ENCODE data around the gene PMFBP1.

The PMFBP1 gene, protein sequence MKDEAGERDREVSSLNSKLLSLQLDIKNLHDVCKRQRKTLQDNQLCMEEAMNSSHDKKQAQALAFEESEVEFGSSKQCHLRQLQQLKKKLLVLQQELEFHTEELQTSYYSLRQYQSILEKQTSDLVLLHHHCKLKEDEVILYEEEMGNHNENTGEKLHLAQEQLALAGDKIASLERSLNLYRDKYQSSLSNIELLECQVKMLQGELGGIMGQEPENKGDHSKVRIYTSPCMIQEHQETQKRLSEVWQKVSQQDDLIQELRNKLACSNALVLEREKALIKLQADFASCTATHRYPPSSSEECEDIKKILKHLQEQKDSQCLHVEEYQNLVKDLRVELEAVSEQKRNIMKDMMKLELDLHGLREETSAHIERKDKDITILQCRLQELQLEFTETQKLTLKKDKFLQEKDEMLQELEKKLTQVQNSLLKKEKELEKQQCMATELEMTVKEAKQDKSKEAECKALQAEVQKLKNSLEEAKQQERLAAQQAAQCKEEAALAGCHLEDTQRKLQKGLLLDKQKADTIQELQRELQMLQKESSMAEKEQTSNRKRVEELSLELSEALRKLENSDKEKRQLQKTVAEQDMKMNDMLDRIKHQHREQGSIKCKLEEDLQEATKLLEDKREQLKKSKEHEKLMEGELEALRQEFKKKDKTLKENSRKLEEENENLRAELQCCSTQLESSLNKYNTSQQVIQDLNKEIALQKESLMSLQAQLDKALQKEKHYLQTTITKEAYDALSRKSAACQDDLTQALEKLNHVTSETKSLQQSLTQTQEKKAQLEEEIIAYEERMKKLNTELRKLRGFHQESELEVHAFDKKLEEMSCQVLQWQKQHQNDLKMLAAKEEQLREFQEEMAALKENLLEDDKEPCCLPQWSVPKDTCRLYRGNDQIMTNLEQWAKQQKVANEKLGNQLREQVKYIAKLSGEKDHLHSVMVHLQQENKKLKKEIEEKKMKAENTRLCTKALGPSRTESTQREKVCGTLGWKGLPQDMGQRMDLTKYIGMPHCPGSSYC
- total RNA-seq: 1.7 to 1.9 reads per million in 2 donors

DNA sequence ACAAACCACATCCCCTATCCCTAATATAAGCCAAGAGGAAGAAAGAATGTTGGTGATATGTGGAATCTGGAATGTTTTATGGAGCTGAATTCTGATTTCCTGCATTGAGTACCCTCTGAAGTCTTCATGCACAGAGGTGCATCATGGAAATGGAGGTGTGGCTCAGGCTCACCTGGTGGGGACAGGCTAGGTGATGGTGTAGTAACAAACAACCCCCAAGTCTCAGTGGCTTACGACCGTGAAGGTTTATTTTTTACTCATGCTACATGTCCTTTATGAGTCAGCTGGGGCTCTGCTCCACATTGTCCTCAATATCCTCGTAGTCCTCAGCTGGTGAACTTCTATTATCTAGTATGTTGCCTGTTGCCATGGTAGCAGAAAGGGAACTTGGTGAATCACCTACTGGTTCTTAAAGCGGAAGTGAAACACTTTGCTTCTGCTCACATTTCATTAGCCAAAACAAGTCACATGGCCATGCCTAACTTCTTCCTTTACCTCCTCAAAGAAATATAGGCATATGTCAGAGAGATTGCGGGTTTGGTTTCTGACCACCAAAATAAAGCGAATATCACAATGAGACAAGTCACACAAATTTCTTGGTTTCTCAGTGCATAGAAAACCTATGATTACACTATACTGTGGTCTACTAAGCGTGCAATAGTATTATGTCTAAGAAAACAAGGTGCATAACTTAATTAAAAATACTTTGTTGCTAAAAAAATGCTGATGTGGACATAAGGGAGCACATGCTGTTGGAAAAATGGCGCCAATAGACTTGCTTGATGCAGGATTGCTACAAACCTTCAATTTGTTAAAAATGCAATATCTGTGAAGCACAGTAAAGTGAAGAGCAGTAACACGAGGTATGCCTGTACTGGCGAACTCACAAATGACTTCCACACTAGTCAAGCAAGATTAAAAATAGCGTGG lies at the start of gene PMFBP1:
Gene PMFBP1 (minus strand): TSS at position 51 of the 930 bp plus-strand sequence. CDS start 947 bp downstream, outside the sequence.
- peak in 1 of 5 experiments; percentile 52 for DNase-seq

DNA sequence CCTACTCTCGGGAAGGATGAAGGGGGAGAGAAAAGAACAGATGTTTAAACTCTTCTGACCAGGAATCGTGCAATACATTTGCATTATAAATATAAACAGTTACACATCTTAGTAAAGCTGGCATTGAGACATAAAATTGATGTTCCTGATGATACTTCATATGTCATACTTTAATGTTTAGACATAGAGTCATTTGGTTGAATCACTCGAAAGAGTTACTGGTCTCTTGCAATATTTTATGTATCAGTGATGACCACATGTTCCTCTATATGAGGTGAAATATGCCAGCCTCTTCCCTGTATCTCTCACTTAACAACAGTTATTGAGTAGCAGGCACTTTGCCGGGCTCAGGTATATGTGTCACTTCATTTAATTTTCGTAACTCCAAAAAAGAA lies 49.7 kb upstream of the PMFBP1 start:
- DNase-seq: no peak

DNA sequence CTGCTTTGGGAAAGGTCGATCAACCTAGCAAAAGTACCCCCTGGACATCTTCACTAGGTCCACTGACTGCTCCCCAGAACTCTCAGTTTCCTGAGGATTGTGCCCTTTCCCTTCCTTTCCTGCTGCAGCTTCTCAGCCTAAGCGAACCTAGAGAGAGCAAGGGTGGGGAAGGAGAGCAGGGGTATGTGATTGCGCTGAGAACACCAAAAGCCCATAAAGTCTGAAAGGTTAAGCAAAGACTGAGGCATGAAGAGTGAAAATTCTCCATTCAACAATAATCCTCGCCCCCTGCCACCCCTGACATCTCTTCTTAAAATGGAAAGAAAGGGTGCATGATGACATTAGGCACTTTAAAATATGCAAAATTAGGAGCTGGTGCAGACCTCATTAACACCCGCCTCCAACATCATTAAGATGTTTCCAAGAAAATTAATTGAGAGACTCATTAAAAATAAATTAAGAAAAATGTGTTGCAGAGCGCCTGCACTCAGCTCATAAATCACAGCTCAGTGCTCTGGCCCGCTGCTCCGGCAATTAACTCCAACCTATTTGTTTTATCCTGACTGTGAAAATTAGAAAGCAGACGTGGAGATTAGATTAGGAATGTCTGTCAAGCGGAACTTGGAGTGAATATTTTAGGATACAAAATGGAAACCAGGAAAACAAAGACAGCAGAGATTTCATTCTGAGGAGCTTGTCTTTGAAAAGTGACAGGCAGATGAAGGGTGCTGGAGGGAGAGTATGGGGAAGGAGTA lies 49.1 kb upstream of the PMFBP1 start:
- DNase-seq: no peak

DNA sequence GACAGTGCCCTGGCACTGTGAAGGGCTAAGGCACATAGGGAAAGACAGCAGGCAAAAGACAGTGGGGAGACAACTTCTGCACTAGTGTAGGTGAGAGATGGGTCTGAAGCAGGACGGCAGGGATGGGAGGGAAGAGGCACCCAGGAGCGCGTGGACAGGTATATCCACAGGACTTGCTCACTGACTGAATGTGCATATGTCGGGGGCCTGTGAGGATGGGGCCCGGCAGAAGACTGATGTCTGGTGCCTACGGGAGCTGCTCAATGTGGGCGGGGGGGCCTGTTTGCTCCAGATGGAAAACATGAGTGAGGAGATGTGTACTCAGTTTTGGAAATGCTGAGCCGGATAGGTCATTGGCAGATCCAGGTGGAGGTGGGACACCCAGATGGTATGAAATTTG lies 47.3 kb upstream of the PMFBP1 start:
- no peak for DNase-seq

DNA sequence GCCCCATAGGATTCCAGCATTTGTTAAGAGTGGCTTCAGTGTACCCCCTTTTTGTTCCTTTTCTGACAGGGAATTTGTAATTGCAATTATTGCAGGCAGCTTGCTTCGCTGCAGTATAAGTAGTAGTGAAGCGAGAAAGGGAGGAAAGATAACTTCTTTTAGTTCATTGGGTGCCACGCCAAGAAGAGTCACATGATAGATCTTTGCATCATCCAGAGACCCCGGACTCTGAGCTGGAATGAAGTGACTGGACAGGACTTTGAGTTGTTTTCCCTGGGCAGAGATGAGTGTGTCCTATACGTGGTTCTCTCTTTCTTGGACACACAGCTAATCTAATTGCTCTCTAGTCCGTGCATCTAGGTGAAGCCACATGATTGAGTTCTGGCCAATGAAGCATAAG lies 44.8 kb upstream of the PMFBP1 start:
- no peak for DNase-seq

DNA sequence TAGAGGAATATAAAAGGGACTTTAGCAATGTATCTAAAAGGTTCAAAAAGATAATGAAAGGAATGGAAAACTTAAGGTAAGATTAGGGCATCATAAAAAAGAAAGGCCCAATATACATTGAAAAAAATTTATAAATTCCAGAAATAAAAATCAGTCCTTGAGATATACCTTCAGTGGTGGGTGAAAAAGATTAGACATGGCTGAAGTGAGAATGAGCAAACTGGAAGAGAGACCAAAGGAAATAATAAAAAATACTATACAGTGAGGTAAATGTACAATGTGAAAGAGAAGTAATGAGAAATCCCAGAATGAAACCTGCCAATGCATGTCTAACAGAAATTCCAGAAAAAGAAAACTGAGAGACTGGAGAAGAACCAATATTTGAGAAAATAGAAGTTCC lies 42.9 kb upstream of the PMFBP1 start:
- no peak for DNase-seq

DNA sequence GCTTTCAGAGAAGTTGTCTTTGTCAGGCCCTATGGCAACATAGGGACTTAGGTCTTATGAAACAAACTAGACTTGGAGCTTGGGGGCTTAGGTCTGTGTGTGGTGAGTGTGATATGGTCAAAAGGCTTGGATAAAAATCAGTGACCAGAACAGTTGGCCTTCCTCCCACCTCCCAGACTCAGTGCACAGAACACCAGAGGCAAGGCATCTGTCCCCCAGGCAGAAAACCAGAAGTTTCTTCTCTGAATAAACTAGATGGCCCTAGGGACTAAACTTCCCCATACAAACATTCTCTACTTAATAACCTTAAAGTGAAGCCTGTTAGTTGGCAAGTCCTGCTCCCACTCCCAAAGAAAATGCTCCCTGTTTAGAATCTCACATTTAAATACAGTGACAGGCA lies 39.2 kb upstream of the PMFBP1 start:
- no peak for DNase-seq

DNA sequence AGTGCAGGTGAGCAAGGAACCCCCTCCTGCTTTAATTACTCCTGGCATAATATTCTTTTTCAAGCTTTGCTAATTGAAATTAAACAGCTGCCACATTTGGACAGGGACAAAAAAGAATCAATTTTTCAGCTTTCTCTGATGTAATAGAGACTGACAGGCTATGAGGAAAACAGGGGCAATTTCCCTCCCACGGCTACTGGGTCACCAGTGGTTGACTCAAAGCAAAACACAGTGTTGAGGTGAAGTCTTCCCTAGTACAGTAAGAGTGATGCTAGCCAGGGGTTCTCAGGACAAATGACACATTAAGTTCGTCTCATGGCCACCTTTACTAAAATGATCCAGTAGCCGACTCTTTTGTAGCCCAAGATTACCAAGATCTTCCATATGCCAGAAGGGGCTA lies 38.6 kb upstream of the PMFBP1 start:
- no peak for DNase-seq

DNA sequence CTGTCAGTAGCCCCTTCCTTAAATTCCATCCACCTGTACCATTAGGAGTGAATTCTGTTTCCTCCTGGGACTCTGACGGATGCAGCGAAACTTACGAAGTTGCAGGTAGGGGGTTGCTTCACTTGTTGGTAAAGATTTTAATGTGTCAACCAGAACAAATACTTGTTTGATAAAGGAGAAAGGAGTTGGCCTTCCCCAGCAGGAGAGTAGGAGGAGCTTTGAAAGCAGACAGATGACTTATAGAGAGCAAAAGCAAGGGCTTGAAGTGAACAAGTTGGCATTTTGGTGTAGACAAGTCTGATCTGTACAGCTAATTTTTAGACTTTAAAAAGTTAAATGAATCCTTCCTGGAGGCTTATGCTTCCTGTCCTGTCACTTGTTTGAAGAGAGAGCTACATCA lies 38.1 kb upstream of the PMFBP1 start:
- DNase-seq: no peak

DNA sequence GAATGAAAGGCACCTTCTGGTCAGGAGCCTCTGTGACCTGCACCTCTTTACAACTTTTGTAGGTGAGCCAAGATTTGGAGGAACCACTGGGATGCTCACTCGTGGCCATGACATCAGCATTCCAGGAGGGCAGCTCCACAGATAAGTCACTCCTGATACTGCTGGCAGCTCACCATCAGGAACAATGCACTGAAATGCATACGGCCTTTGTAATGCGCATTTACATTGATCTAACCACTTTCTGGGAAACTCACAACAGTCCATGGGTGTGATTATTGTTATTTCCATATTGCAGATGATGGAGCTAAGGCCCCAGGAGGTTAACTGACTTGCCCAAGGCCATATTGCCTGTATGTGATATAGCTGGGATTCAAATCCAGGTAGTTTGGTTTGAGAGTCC lies 34.3 kb upstream of the PMFBP1 start:
- DNase-seq: no peak

DNA sequence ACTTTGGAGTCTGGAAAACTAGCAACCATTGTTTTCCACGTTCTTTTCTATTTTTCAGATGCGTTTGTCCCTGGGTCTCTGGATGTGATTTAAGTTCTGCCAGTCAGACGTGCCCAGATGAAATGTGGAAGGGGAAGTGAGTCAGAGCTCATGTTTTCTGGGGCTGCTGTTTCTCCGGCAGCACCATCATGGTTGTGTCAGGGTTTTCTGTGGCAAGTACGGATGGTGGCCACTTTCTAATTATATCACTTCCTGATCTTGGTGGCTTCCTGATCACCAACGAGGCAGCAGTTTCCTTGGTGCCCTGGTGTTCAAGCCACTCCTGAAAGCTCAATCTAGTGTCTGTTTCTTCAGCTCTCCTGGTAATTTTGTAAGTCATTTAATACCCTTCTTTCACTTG lies 31.4 kb upstream of the PMFBP1 start:
- DNase-seq: peak in 1 of 5 experiments; percentile 65

DNA sequence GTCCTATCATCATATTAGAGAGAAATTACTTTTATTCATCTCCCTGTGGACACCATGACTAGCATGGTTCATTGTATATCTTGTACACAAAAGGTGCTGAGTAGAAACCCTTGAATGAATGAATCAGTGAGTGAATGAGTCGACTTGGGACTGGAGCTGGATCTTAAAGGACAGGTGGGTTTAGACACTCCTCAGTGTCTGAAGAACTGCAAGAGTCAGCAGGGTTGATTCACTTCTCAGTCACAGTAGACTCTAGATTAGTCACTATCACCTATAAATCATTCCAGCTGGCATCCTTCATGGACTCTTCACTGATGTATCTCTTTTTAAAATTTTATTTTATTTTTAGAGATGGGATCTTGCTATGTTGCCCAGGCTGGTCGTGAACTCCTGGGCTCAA lies 30.1 kb upstream of the PMFBP1 start:
- no peak for DNase-seq

DNA sequence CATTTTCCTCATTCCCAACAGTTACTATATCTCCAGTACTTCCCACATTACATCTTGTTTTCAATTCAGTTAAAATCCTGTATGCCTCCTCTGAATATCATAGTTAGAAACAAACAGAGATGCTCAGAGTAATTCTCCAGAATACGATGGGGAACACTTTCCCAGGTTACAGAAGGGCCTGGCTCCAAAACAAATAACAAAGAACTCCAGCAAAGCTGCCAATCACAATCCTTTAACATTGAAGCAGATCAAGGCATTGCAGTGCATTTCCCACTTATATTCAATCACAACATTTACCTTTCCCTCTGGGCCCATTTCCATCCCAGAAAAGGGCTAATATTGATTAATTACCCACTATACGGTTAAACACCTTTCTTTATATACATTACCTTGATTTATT lies 29.4 kb upstream of the PMFBP1 start:
- no peak for DNase-seq

DNA sequence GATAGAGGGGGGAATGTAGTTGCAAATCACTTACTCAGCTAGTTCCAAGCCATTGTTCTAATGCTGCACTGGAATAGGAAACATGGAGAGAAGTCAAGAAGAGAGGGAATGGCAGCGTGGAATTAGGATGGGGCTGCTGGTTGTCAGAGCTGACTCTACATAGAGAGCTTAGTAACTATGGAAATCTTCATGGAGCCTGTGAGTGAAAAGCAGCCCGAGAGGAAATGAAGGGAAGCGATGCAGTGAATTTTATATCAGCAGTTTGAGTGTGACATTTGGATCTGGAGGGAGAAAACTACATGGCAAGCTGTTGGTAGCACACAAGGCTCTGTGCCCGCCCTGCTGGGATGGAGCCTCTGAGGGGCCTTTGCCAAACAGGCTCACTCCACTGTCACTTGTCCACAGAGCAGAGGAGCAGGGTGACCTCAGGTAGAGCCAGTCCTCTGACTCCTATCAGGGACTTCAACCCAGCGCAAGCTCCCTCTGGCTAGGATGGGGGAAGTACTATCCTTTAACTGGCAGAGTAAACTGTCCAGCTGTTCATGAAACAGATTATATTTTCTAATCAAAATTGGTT lies 27.9 kb upstream of the PMFBP1 start:
- DNase-seq: no peak

DNA sequence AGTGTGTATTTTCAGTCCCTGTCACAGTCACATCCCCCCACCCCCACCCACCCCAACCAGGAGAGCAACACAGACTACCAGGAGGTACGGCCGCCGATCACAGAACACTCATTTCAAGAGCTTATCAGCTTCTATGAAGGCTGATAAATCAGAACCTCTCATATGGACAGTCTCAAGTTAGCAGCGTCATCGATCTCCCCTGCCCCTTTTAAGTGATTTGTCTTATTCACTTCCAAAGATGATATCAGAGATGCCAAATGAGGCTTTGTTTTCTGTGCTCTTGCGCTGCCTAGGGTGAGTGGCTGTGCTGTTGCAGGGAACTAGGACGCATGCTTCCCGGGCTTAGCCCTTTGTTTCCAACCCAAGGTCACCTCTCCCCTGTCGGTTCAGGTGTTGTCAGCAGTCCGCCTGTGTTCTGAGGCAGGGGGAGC lies 26.8 kb upstream of the PMFBP1 start:
- no peak for DNase-seq

DNA sequence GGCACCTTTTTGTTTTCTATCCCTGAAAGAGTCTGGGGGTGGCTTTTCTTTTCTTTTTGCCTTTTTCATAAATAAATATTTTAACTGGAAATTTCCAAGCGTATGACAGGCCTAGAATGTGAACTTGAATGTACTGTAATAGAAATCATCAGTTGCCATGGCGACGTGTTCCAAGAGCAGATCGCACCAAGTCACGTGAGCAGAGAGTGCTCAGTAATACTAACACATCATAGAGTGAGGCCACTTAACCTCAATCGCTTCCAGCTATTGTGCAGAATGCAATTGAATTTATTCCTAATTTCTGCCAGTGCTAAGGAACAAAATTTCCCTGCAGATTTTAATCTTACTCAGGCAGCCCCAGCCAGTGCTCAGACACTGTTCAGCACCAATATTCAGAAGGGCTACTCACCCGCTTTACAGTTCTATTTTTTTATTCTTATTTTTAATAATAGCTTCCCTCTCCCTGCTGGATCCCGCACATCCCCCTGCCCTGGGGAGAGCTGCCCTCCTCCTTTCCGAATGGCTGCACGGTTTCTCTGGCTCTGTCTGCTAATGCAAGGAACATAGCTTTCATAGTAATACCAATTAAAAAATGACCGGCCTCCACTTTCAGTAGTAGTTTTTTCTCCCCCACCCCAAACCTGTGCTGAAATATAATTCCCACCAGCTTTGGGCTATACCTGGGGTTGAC lies 26.2 kb upstream of the PMFBP1 start:
- DNase-seq: no peak

DNA sequence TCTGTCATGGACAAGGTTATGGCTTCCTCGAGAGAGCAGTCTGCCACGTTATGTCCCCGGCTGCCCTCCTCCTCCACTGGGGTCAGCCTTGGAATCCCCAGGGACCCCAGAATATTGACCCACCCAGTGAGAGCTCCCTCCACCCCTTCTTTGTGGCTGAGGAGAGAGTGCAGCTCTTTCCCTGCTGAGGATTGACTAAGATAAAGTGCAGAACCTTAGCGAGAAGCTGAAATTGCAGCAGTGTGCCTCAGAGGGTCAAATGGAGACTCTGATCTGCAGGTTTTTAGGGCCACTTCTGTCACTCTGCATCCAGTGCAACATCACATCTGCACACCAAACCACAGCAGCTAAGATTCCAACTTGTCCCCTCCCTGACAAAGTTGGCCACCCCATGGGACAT lies 25.6 kb upstream of the PMFBP1 start:
- no peak for DNase-seq

DNA sequence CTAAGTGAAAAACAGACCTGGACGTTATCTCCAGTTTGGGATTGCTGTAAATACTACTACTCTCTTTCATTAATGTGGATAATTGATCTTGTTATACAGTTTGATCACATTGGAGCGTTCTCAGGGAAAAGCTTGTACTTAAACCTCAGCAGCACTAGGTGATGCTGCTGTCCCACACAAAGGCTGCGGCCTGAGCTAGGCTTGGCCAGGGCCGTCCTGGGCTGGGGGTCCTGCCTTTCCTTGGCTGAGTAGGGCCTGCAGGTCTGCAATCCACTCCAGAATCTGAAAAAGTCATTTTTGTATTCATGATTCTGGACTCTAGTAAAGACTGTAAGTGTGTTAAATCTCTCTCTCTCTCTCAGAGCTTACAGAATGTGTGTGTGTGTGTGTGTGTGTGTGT lies 23.7 kb upstream of the PMFBP1 start:
- no peak for DNase-seq

DNA sequence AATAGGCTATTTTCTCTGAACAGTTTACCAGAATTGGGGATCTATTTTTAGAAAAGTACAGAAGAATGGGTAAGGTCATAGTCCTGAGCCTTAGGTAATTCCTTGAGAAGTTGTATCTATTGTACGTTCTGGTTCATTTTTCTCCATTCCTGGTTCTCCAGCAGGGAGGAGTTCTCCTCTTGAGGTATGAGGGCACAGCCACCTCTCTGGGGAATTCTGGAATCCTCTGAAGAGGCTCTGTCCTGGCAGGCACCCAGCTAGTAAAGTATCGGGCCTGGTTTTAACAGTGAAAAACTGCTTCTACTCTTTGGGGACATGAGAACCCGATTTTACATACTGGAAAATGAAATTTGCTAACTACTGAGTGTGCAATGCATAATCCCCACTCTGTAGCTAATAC lies 19.6 kb upstream of the PMFBP1 start:
- DNase-seq: no peak

DNA sequence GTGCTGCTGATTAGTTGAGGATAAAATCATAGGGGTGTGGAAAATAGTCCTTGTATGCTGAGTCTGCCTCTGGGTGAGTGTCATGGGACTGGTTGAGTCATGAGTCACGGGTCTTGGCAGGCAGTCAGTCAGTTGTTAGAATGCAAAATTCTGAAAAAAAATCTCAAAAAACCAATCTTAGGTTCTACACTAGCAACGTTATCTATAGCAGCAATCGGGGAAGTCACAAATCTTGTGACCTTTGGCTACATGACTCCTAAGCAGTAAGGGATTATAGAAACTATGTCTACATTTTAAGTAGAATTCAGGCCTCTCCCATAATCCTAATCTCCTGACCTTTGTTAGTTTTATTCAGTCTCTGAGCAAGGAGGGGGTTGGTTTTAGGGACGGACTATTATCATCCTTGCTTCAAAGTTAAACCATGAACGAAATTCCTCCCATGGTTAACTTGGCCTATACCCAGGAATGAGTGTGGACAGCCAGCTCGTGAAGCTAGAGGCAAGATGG lies 18.0 kb upstream of the PMFBP1 start:
- no peak for DNase-seq
